Thoracic aorta (tissue), 2 donors: ENCODE results near the gene MYO6. TPM values are rescaled to one million over a fixed set of nuclear protein-coding genes. Genes with fewer than 3 reads are reported as not detected.

Source experiments
- ATAC-seq: fragments of 150-250 bp; one replicate; pipeline ENCODE4 v1.8.0; 2017; ENCODE audit warnings: low read depth; ENCODE audit not compliant: insufficient number of reproducible peaks, low FRiP score
- DNase-seq: peaks from one replicate; pipeline ENCODE4 v3.0.0-alpha.2; 2020; ENCODE audit warnings: low spot score
- H3K27ac ChIP-seq, 2 donors: fragments of 200-600 bp; sonication (generic); 1 replicate in 1 of 2; 2 replicates in 1 of 2; pipeline ENCODE4 v1.5.1; 2016; ENCODE audit warnings: mild to moderate bottlenecking in 2 of 2, moderate library complexity in 2 of 2
- H3K27me3 ChIP-seq: fragments of 200-600 bp; sonication (generic); replicated peaks from 2 replicates; pipeline ENCODE4 v1.6.0; 2016; ENCODE audit warnings: mild to moderate bottlenecking; ENCODE audit not compliant: insufficient read depth
- H3K36me3 ChIP-seq: fragments of 200-600 bp; sonication (generic); one replicate; pipeline ENCODE4 v1.5.1; 2016
- H3K4me1 ChIP-seq, 2 donors: fragments of 200-600 bp; sonication (generic); 1 replicate in 1 of 2; 2 replicates in 1 of 2; pipeline versions ENCODE4 v1.5.1 to v1.6.0; 2016; ENCODE audit warnings: low read depth in 2 of 2, mild to moderate bottlenecking in 1 of 2; ENCODE audit not compliant: control insufficient read depth in 1 of 2
- H3K4me3 ChIP-seq: fragments of 200-600 bp; sonication (generic); 2 replicates; pipeline ENCODE4 v1.5.1; 2016; ENCODE audit warnings: mild to moderate bottlenecking
- H3K9me3 ChIP-seq: fragments of 200-600 bp; sonication (generic); 2 replicates; pipeline ENCODE4 v1.5.1; 2016
- total RNA-seq, 2 donors: library from RNA; depleted of rRNA; stranded (reverse); fragments of >200 nt; gene quantifications; one replicate each; pipeline versions ENCODE4 v1.1.0 to v1.2.3, GENCODE V29; 2016
- TF ChIP-seq, protein P1 (sequence below): fragments of 200-600 bp; sonication (generic); IDR thresholded peaks from one replicate; pipeline ENCODE4 v1.5.1; 2019; ENCODE audit warnings: antibody characterized with exemption

The MYO6 gene
- total RNA-seq, 2 donors from 2014 or later, result 23.8 to 30.1 TPM

DNA sequence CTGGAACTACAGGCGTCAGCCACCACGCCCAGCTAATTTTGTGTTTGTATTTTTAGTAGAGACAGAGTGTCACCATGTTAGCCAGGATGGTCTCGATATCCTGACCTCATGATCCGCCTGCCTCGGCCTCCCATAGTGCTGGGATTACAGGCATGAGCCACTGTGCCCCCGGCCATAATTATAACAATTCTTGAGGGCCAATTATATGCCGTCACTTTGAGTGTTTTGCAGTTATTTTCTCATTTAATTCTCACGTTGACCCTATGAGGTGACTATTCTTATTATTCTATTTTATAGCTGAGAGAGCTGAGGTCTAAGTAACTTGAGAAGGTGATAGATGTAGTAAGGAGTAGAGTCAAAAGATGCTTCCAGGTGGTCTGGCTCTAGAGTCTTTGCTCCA lies 13.0 kb downstream of the MYO6 start:
- TF ChIP-seq, protein P1, sequence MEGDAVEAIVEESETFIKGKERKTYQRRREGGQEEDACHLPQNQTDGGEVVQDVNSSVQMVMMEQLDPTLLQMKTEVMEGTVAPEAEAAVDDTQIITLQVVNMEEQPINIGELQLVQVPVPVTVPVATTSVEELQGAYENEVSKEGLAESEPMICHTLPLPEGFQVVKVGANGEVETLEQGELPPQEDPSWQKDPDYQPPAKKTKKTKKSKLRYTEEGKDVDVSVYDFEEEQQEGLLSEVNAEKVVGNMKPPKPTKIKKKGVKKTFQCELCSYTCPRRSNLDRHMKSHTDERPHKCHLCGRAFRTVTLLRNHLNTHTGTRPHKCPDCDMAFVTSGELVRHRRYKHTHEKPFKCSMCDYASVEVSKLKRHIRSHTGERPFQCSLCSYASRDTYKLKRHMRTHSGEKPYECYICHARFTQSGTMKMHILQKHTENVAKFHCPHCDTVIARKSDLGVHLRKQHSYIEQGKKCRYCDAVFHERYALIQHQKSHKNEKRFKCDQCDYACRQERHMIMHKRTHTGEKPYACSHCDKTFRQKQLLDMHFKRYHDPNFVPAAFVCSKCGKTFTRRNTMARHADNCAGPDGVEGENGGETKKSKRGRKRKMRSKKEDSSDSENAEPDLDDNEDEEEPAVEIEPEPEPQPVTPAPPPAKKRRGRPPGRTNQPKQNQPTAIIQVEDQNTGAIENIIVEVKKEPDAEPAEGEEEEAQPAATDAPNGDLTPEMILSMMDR, result no peak
- ATAC-seq, result no peak
- H3K4me1 ChIP-seq, result peaks cover 0 to 12% of the 10 kb centered on the region in 2 donors
- no peak overlapping the region for H3K27ac ChIP-seq
- no peak overlapping the region for H3K4me3 ChIP-seq
- H3K9me3 ChIP-seq, result no peaks in the 10 kb centered on the region
- no peak for DNase-seq
- H3K27me3 ChIP-seq, result no peaks in the 10 kb centered on the region
- H3K36me3 ChIP-seq, result no peaks in the 10 kb centered on the region

DNA sequence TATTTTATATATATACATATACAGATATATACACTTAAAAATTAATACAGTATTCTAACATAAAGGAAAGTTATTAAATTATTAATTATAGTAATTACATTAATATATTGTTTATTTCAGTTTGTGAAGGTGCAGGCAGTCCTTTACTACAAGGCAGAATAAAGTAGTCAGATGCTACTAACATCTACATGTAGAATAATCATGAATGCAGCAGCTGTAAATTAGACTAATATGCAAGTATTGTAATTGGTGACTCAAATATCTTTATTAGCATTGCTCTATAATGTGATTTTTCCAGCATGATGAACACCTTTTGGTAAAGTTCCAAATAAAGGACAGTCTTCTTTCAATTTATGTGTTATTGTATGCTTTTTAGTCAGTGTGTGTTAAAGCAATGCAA lies 17.3 kb downstream of the MYO6 start:
- DNase-seq, result no peak
- H3K9me3 ChIP-seq, result no peaks in the 10 kb centered on the region

DNA sequence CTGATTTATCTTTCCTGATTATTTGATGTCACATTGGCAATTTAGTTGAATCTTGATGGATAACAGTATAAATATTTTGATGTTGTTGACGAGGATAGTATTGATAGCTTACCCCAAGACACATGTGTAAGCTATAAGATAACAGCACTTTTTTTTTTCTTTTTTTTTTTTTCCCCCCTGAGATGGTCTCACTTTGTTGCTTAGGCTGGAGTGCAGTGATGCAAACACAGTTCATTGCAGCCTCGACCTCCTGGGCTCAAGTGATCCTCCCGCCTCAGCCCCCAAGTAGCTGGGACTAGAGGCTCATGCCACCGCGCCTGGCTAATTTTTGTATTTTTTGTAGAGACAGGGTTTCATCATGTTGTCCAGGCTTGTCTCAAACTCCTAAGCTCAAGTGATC lies 21.8 kb downstream of the MYO6 start:
- Histone ChIP-seq H3K27me3 (no peaks in the 10 kb centered on the region), H3K36me3 (no peaks in the 10 kb centered on the region), H3K4me3 (no peak overlapping the region), H3K4me1 (no peaks in the 10 kb centered on the region), H3K9me3 (no peaks in the 10 kb centered on the region), H3K27ac (no peak overlapping the region)
- ATAC-seq (no peak), DNase-seq (no peak)
- TF ChIP-seq, protein P1, result no peak

More for the DNA sequence above, 17.3 kb downstream of the MYO6 start:
- no peaks in the 10 kb centered on the region for H3K36me3 ChIP-seq
- TF ChIP-seq, protein P1, result no peak
- ATAC-seq, result no peak
- no peaks in the 10 kb centered on the region for H3K27me3 ChIP-seq
- H3K4me3 ChIP-seq, result no peak overlapping the region
- no peak overlapping the region for H3K27ac ChIP-seq
- no peaks in the 10 kb centered on the region for H3K4me1 ChIP-seq

DNA sequence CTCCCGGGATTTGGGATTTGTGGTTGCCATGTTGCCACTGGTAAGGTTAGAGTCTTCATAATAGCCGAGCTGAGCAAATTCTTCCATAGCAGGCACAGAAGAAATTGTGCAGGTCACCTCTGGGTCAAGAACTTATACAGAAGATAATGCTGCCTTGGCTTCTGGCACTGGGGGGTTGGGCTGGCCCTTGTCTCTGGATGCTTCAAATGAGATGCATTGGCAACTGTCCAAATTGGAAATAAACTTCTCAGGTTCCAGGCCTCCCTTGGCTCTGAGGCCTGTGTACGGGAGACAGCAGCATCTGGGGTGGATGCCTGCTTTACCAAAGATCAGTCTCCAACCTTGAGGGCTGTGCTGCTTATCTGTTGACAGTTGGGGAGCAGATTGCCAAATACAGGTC lies 26.2 kb downstream of the MYO6 start:
- Histone ChIP-seq H3K9me3 (no peaks in the 10 kb centered on the region), H3K36me3 (no peaks in the 10 kb centered on the region), H3K4me3 (no peak overlapping the region), H3K27me3 (no peaks in the 10 kb centered on the region), H3K4me1 (no peaks in the 10 kb centered on the region), H3K27ac (no peak overlapping the region)
- TF ChIP-seq, protein P1, result no peak
- DNase-seq (no peak), ATAC-seq (no peak)

DNA sequence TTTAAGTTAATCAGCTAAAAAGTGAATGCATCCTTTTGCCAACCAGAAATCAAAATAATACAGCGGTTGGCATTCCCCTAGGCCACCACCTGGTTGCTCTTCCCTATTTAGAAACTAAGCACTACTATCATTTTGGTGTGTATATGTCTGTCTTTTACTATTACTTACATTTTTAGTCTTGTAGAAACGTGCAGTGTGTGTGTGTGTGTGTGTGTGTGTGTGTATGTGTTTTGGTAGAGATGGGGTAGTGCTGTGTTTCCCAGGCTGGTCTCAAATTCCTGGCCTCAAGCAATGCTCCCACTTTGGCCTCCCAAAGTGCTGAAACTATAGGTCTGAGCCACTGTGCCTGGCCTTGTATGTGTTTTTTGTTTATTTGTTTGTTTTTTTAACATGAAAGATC lies 27.4 kb downstream of the MYO6 start:
- H3K36me3 ChIP-seq, result no peaks in the 10 kb centered on the region
- H3K9me3 ChIP-seq, result no peaks in the 10 kb centered on the region
- H3K27ac ChIP-seq, result no peak overlapping the region
- DNase-seq, result no peak
- H3K27me3 ChIP-seq, result no peaks in the 10 kb centered on the region
- H3K4me1 ChIP-seq, result no peaks in the 10 kb centered on the region
- no peak overlapping the region for H3K4me3 ChIP-seq
- no peak for ATAC-seq
- TF ChIP-seq, protein P1, result no peak
